GM18517 (cell line): ENCODE measurements around the gene LPP.

Source experiments
- ATAC-seq: cut with Tn5 transposase; IDR thresholded peaks from one replicate; pipeline ENCODE4 v1.9.1; 2021; ENCODE audit warnings: mild to moderate bottlenecking, moderate library complexity; ENCODE audit not compliant: unreplicated experiment

LPP gene

DNA sequence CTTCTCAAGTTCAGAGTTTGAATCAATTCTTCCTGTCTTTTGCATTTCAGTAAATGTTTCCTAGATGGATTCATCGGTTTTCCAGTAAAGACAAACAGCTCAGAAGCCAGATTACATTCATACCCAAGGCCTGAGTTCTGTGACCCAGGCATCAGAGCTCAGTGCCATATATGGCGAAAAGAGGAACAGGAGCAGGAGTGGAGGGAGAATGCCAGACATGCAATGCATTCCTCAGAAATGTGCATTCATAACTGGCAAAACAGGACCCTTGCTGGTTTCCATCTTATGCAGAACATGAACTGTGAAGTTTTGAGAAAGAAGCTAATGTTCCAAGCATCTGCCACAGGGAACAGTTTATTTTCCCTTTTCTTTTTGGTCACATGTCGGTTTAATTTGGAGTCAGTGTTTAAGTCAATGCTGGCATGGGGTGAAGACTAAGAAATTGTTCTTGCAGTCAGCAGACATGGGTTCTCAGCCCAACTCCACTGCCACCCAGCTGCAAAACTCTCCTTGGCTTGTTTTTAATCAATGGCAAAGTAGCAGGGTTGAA, 116.5 kb downstream of the LPP start:
- ATAC-seq, result no peak

DNA sequence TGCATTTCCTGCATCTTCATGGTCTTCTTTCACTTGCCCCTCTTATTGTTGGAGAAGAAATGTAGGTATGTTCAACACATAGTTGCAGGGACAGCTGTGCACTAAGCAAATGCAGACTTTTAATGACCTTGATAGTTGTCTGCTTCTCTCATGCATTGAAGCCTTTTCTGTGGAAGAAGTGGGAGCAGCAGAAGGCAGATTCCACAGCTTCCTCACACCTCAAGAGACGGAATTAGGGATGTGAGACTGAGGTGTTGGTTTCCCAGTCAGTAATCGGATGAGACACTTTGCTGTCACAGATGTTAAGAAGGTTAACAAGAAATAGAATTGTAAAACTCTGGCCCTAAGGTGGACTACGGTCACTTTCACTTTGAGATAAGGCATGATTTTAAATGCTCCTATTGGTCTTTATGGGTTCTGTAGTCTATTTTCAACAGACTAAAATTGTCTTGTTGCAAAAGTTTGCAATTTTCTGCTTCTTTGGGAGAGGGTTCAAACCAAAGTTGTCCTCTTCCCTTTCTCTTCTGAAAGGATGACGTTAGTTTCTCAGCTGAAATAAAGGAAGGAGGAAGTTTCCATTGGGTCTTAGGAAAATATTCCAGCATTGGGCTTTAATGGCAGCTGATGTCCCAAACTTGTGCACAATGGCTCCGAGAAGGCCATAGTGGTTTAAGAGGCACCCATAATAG, 117.4 kb downstream of the LPP start:
- no peak for ATAC-seq

DNA sequence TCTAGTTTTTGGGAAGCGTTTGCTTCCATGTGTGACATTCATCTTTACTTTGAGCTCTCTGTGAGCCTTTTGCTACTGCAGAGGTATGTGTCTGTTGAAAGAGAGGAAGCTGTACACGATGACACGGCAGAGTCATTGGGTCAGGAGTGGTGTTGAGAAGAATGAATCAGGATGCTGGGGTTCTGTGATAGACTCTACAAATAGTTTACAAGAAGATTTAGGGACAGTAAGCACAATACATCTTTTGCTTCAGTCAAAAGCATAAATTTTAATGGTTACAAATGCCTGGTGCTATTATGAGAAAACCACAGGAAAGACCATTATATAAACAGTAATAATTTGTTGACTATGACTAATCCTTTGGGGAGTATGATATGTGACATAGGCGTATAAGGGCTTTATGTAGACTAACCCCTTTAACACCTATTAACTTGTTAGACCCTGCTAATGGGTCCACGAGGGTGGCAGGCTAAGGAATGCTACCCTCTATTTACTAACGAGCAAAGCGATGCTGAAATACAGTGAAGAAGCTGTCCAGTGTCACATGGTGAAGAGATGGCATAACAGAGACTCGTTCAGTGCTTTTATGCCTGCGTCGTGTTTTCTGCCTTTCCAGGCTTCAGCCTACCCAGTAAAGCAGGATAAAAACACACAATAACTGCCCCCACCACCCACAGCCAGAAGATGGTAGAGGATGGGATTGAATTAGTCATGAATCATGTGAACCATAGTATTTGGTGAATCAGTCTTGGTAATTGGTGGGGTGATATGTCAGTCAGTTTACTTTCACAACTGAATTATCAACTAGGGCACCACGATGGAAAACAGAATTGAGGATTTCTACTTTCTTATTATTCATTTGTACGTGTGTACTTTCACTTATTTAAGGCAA, 118.8 kb downstream of the LPP start:
- no peak for ATAC-seq

DNA sequence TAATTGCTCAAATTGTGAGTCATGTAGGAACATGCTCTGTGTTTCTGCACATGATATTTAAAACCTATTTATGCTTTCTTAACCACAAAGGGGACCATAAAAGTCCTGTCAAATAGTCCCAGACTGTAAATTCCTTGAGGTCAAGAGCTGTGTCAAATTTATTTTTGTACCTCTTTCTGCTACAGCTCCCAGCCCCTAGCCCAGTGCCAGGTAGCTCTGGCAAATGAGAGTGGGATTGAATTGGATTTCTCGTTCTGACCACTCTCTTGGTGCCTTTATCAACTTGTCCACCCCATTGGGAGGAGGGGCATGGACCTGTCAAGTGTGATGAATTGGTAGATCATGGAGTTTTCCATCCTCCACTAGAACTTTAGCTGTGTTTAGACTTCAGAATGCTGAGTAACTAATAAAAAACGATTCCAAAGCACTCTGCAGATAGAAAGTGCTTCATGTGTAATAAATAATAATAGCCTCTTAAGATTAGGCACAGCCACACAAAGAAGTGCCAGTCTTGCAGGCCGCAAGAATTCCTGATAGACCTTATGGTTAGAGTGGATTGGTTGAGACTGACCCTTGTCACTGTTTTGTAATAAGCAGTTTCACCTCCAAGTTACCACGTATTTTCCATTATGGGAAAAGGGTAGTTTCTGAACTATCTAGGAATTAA, 120.4 kb downstream of the LPP start:
- no peak for ATAC-seq

DNA sequence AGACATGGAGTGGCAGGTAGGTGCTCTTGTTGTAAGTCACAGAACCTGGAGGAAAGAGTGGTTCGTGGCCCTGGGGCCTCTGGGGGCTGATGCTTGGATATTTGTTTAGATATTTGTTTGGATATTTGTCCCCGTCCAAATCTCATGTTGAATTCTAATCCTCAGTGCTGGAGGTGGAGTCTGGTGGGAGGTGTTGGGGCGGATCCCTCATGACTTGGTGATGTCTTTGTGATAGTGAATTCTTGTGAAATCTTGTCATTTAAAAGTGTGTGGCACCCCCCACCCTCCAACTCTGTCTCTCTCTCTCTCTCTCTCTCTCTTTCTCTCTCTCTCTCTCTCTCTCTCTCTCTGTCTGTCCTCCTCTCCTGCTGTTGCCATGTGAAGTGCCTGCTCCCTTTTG, 122.4 kb downstream of the LPP start:
- ATAC-seq, result no peak

DNA sequence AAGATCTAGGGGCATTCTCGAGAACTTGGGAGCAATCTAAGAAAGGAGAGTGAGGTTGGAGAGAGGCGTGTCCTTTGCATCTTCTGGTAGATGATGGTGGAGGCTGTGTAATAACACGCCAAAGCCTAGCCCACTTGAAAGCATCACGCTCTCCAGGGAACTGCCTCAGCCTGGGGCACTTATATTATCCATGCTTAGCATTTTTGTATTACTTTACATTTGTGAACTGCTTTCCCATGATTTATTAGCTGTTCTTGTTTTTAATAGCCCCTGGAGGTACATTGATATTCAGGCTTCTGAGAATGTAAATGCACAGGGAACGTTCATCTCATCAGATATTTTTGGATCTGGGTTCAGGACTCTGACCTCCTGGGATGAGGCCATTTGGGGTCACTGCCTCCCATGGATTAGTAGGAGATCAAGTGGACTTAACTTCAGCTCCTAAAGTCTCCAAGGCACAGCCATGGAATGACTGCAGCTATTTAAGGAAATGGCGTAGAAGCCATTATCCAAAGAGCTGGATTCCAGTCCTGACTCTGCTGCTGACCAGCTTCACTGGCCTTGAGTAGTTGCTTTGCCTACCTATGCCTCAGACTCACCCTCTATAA, 124.9 kb downstream of the LPP start:
- no peak for ATAC-seq

DNA sequence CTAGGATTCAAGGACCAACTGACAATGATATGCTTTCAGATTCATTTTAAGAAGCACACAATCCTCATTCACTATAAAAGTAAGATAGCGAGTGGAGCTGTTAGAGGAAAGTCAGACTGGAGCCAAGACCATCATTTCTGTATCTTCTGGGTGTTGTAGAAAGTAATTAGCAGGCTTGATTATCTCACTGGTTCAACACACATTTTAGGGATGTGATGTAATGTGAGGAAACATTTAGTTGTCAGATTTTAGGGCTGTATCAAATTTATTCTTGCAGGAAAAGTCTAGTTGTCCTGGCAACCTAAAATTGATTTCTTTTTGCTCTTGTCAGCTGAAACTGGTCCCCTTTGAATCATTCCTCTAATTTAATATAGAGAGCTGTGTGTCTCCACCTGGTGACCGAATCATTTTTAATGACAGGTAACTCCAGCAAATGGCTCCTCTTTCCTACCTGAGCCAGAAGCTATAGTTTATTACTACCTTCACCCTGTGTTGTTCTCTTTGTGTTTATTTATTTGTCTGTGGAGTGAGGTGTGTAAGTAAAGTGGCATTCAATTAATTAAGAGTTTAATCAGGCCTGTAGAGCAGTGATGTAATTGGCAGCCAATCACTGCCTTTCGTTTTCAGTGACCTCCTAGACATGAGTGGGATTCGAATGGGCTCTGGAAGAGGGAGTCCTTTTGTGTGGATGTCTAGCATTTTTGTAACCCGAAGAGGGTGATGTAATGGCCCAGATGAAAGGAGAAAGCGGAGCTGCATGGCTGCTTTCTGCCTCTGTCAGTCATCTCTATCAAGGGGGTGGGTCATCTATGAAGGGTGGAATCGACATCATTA, 125.8 kb downstream of the LPP start:
- no peak for ATAC-seq

DNA sequence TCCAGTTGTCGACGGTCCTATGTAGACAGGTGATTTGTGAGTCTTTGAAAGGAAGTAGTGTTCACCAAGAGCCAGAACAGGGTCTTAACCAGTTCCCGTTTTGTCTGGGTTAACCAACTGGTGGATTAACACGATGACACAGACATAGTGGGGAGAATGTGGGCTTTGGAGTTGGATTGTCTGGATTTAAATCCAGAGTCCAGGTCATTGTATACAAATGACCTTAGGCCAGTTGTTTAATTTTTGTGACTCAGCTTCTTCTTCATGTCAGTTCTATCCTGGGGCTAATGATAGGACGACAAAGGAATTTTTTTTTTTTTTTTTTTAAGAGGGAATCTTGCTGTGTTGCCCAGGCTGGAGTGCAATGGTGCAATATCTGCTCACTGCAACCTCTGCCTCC, 126.7 kb downstream of the LPP start:
- no peak for ATAC-seq

DNA sequence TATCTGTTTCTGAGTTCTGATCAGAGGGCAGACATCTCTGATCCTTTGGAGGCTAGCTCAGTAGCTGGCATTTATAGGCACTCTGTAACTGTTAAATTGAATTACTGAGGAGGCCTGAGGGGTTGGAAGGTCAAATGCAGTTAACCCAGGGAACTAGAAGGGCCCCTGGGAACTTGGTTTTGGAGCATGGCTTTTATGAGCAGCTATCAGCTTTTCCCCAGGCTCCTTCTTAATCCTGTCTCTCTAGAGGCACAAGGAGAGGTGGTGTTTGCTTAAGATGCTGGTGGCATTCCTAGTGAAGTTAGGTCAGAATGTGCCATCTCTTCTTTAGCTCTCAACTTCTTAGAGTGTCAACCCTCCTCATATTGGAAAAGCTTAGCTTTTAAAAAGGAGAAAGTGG, 128.9 kb downstream of the LPP start:
- ATAC-seq, result no peak

DNA sequence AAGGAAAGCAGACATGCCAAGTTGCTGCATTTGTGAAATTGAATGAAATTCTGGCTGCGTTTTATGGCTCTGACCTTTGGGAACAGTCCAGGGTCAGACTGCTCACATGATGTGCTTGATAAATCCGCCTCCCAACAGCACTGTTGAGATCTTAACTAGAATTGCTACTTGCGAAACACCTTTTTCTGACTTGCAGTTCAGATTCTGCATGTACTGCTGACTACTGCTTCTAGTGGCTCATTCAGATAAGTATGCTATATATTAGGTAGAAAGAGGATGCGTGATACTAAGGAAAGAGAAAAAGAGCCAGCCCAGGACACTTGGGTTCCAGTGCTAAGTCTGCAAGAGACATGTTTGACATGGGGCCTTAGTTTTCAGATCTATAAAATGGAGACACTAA, 129.4 kb downstream of the LPP start:
- ATAC-seq, result no peak

DNA sequence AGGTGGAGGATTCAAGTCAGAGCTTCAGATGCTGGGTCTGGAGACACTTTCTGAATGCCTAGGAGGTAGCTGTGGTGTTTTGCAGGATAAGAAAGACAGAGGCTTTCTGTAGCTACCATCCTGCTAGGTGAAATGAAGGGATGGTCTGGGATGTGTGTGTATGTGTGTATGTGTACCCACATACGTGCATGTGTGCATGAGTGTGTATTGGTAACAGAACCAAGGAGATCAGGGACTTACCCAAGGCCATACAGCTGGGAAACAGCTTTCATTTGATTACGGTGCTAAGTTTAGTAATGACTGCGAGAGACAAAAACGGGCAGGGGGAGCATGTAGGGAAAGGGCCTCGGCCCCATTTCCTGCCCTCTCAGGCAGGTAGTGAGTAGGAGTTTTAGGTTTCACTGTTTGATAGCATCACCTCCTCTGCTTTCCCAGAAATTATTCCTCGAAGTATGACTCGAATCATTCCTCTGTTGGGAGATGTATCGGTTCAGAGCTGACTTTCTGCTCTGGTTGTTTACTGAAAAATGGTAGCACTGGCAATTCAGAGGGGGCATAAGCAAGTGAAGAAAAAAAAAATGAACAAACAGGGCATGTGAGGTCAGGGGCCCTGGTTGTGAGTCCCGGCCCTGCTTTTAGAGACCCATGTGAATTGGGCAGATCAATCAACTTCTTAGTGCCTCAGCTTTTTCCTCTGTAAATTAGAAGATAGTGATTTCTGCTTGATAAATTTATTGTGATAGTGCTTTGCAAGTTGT, 130.7 kb downstream of the LPP start:
- no peak for ATAC-seq

DNA sequence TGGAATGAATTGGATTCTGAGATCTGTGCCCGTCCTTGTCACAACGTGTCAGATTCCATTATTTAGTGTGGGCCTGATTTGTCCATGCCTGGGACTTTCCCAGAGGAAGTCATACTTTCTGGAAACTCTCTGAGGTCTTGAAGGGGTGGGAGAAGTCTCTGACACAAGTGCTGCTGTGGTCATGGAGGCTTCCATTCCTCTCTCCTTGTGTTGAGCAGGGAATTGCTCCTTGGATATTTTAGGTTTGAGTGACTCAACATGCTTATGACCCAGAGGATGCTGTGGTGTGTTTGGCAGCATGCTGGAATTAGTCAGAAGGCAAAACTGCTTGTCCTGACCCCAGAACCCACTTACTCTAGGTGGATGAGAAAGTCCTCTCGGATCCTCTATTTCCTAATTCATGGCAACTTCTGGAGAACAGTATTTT, 132.1 kb downstream of the LPP start:
- no peak for ATAC-seq

DNA sequence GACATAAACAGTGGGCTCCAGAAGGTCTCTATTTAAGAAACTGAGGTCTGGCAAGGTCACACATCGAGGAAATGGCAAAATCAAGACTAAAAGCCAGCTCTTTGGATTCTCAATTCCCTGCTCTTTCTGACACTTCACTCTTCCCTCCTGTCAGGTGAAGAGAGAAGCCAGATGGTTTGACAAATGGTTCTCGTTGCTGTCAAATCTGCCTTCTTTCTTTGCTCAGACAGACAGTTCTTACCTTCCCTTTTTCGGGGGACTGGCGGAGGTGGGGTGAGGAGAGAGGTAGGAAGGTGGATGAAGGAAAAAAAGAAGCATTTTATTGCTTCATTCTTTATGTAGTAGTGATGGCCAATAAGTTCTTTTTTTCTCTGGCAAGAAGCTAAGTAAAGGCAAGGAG, 133.4 kb downstream of the LPP start:
- no peak for ATAC-seq

DNA sequence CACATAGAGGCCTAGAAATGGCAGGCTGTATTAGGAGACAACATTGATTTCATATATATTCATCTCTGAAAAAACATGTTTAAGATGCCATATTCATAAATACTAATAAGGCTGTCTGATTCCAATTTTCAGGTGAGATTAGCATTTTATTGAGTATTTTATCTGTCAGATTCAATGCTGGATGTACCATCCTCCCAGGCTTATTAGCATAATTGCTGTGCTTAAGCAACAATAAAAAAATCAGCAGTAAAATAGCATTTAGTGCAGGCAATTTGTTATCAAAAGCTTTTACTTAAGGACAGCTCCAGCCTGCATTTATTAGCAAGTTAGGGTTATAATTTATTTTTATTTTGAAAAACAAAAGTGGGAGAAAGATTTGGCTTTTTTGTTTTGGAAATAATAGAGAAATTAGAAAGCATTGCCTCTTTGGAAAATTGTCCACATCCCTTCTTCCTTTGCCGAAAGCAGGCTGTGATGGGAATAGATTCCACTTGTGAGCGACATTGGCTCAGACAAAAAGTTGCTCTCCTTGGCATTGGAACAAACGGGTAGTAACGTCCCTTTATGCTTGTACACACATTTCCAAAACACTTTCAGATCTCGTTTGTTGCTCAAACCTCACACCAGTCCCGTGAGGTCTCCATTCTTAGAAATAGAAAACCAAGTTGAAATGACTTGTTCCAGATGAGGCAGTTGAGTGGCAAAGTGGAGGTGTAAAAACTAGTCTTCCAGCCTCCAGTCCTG, 134.0 kb downstream of the LPP start:
- no peak for ATAC-seq

DNA sequence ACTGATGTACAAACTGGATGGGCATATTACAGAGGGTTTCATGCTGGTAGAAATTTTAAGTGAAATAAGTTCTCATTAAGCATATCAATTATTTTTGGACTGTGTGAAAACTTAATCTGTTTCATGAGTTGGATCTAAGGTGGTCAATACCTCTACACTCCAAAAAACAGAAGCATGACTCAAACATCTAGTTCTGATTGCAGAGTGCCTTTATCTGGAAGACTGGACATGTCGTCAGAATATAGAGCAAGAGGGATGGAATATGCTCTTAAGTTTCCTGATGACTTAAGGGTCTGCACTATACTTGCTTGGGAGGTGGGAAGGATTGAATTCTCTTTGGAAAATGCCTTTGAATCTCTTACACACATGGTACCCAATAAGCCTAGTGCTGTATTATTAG, 138.3 kb downstream of the LPP start:
- ATAC-seq, result no peak

DNA sequence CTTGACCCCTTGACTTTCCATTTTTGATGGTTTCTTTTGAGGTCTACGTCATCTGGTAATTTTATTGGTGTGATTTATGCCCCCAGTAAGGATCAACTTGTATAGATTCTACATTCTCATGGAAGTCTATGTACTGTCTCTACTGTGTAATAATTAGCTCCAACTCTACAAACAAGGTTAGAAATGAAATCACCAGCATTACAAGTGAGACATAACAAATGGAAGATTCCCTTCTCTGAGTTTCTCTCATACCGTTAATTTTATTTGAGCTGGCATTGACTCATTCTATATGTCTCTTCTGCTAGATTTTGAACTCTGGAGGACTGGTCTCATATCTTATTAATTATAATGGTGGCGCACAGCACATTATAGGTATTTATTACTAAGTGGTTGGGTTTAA, 138.9 kb downstream of the LPP start:
- no peak for ATAC-seq

DNA sequence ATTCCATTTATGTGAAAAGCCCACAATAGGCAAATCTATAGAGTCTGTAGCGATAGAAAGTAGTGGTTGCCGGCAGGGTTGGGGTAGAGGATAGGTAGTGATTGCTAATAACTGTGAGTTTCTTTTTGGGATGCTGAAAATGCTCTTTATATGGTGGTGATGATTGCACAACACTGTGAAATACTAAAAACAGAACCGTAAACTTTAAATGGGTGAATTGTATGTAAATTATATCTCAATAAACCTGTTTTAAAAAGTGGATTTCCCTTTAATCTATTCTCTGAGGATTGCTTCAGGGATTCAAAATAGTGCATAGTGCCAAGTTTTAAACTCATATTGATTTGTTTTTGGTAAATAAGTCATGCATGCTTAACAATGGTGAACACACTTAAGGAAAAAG, 140.2 kb downstream of the LPP start:
- no peak for ATAC-seq

DNA sequence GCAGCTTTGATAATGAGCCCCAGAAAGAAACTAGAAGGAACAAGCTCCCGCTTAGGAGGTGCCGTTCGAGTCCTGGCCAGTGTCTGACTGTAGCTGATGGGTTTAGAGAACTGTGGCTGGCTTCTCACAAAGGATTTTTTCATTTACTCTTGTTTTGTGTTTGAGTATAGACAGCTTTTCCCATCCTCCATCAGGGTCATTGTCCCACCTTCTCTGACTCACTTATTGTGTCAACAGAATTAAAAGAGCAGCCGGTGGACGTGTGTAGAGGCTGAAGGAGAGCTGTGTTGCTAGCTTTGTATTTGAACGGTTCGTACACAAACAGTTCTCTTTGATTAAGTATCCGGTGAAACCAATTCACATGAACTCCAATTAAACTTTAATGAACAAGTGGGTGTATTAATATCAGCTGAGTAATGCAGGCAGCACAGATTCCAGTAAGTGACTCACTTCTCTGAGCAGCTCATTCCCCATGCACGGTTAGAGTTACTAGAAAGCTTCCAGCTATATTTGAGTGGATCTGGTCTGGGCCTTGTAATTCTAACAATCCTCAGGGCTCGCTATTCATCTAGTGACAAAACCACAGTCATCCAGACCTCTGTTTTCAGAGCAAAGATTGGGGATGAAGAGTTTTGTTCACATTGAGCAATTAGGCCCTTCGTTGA, 141.0 kb downstream of the LPP start:
- ATAC-seq, result no peak
